ENCODE data around the gene TM7SF2. TPM values are rescaled to one million over a fixed set of nuclear protein-coding genes. Genes with fewer than 3 reads are reported as not detected.

Gene TM7SF2
- total and polyA plus RNA-seq, 12 donors = 18.5 to 87.8 (median 69.5) TPM

GRCh38 chr11:65127473-65128181 lies 16.0 kb downstream of the TM7SF2 start:
- TF ChIP-seq CTCF (IDR thresholded peaks at IDR 0.05) = no peak
- WGBS, 2 donors = 80 to 84% methylated on average over 12 of the region's 12 CpGs
- DNase-seq (no peak), ATAC-seq (no peak)
- no peak overlapping the region for H3K27ac ChIP-seq
- peaks cover 3 to 20% (median 12%) of the 10 kb centered on the region in 9 donors for H3K4me1 ChIP-seq
- no peaks in the 10 kb centered on the region for H3K9me3 ChIP-seq
- intact Hi-C loops (cut with DNase I) = no loop called here
- no peaks in the 10 kb centered on the region for H3K27me3 ChIP-seq
- no peak overlapping the region for H3K4me3 ChIP-seq
- peaks cover 7 to 89% (median 73%) of the 10 kb centered on the region in 9 donors for H3K36me3 ChIP-seq

GRCh38 chr11:65128182-65129145 lies 16.8 kb downstream of the TM7SF2 start:
- no peaks in the 10 kb centered on the region for H3K9me3 ChIP-seq
- DNase-seq (no peak), ATAC-seq (no peak)
- no peak overlapping the region for H3K27ac ChIP-seq
- no peaks in the 10 kb centered on the region for H3K27me3 ChIP-seq
- H3K4me3 ChIP-seq = no peak overlapping the region
- peaks cover 7 to 94% (median 73%) of the 10 kb centered on the region in 9 donors for H3K36me3 ChIP-seq
- intact Hi-C loops (cut with DNase I) = no loop called here
- H3K4me1 ChIP-seq = peaks cover 6 to 20% (median 13%) of the 10 kb centered on the region in 9 donors
- WGBS, 2 donors = 84% methylated on average over 15 of the region's 15 CpGs
- no peak for TF ChIP-seq CTCF (IDR thresholded peaks at IDR 0.05)

- DNase-seq (no peak), ATAC-seq (no peak)
- 86 to 90% methylated on average over 13 of the region's 13 CpGs for WGBS, 2 donors
- no peak for TF ChIP-seq CTCF (IDR thresholded peaks at IDR 0.05)
- peaks cover 7 to 84% (median 66%) of the 10 kb centered on the region in 9 donors for H3K36me3 ChIP-seq
- H3K27ac ChIP-seq = no peak overlapping the region
- H3K9me3 ChIP-seq = no peaks in the 10 kb centered on the region
- intact Hi-C loops (cut with DNase I) = loop anchor here in 2 of 10 donors (10.0 kb wide), 1 partner anchor 125 kb away; no protein-coding TSS in a partner anchor
- peaks cover 6 to 24% (median 17%) of the 10 kb centered on the region in 9 donors for H3K4me1 ChIP-seq
- no peak overlapping the region for H3K4me3 ChIP-seq
- no peaks in the 10 kb centered on the region for H3K27me3 ChIP-seq
Measured at GRCh38 chr11:65129649-65130441, 18.2 kb downstream of the TM7SF2 start.
